HFF-Myc (cell line): ENCODE results near the gene JARID2.

Source experiments
- DNase-seq: peaks from one replicate; pipeline ENCODE4 v3.0.0-alpha.2; 2011; ENCODE audit warnings: low read depth; ENCODE audit errors: extremely low read depth
- H3K4me3 ChIP-seq: replicated peaks from 2 replicates; pipeline ENCODE4 v1.5.1; 2011; ENCODE audit warnings: low read depth, mild to moderate bottlenecking, control low read depth, low read length
- CTCF ChIP-seq: IDR thresholded peaks from 2 replicates; pipeline ENCODE4 v1.5.1; 2012; ENCODE audit warnings: mild to moderate bottlenecking, low read depth, low read length, control low read depth; ENCODE audit errors: missing control alignments

Gene JARID2

GRCh38 chr6:15519681-15520080 lies 273.8 kb downstream of the JARID2 start:
- TF ChIP-seq CTCF, result no peak
- no peak overlapping the region for H3K4me3 ChIP-seq
- no peak for DNase-seq

GRCh38 chr6:15520626-15521203 lies 274.8 kb downstream of the JARID2 start:
- DNase-seq, result no peak
- TF ChIP-seq CTCF, result no peak
- H3K4me3 ChIP-seq, result no peak overlapping the region

DNA sequence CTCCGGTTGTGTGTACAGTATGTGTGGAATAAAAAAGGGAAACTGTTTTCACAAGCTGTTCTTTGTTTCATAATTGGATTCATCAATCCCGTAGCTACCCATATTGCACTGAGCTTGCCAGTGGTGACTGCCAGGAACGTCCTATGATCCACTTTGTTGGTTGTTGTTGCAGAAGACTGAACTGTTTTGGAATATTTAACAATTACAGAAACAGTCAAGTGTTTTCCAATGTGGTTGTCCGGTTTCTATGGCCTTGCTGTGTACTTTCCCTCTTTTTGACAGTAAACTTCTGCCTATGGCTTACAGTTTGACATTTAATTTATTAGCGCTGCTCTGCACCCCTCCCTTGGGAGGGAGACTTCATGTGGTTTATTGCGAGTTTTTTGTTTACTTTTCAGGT lies 275.7 kb downstream of the JARID2 start:
- no peak overlapping the region for H3K4me3 ChIP-seq
- no peak for TF ChIP-seq CTCF
- DNase-seq, result no peak

- no peak overlapping the region for H3K4me3 ChIP-seq
- no peak for DNase-seq
- TF ChIP-seq CTCF, result no peak
Observed at GRCh38 chr6:15522026-15522425, 276.2 kb downstream of the JARID2 start.

DNA sequence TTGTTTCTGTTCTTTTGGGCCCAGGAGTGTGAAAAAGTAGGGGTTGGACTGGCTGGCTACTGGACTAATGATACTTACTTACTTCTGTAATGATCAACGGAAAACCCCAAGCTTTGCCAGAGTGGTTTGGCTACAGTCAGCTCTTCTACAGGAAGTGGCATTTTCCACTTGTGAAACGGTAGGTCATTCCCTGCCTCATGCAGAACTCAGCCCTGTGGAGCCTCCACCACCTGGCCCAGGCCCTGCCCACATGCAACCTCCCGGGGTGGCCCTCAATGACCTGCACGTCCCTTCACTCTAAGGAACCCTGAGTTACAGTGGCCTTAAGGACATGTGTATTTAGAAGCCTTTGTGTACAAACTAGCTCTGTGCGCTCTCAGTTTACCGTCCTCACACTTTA lies 276.6 kb downstream of the JARID2 start:
- no peak overlapping the region for H3K4me3 ChIP-seq
- TF ChIP-seq CTCF, result no peak
- DNase-seq, result no peak

DNA sequence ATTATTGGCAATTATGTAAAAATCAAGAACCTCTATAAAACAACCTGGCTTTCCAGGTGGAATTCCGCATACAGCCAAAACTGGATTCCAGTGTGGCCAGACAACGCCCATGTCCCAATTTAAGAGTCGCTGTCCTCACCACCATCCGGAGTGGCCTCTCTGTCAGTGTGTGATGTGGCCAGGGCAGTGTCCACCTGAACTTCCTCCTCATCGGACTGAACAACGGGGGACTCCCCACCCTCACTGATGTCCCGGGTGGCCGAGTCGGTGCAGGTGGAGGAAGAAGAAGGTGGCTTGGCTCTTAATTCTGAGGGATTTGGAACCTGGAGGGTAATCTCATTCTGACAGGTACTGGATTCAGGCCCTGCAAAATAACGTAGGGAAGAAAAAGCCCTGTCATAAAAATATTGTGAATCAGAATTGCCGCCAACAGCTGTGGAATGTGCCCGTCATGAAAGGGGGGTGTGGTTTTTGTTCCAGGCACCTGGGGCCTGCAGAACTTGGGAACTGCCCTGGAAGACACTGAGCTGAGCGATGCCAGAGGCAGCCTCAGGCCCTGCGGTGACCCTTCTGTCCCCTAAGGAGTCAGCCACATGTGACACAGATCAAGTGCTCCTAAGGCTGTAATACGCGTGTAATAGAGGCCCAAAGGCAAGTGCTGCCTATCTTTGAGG lies 277.1 kb downstream of the JARID2 start:
- TF ChIP-seq CTCF, result no peak
- H3K4me3 ChIP-seq, result no peak overlapping the region
- DNase-seq, result no peak
